ENCODE measurements around the gene MRPL45. TPM values are rescaled to one million over a fixed set of nuclear protein-coding genes. Genes with fewer than 3 reads are reported as not detected.
A peak's percentile ranks its signal among the peaks of the same experiment; 100 is the strongest.

Gene MRPL45
- total and polyA plus RNA-seq, 2 of the 13 experiments (the other 11 are each of a cell fraction or from before 2014, with no cell fraction given) = 89.5 to 157 TPM

DNA sequence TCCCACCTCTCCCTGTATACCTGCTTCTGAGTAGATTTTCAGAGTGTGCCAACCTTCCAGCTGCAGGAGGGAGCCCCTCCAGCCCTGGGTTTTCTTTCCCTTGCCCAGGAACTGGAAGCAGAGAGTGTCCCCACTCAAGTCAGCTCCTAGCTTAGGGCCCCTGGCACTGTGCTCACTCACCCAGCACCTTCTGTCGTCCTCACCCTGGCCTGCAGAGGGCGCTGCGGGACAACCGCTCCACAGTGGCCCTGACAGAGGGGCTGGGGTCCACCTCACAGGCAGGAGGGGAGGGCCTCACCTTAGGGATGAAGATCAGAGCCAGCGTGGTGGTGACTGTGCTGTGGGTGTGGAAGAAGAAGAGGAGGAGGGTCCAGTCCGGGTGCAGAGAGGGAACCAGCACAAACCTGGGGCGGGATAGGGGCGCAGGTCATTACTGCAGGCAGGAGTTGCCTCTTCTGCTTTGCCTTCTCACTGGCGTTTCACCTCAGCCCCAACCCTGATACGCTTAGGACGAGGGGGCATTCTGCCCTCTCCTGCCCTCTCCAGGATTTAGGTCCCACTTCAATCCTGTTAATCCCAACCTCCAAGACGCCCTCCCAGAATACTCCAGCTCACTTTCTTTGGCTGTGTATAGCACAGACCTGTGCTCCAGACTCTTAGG is 36.8 kb downstream of the MRPL45 start (continued):
- TF ChIP-seq RBFOX2 (IDR thresholded peaks at IDR 0.05; ENCODE audit: low read depth, low read length) (no peak), ZNF770 (CRISPR knock-in tag; IDR thresholded peaks at IDR 0.05) (no peak), ZNF891 (CRISPR knock-in tag; IDR thresholded peaks at IDR 0.05) (0 out of 2 replicates have a peak, but pooled peaks have one; percentile 17), ZNF350 (CRISPR knock-in tag; IDR thresholded peaks at IDR 0.05; ENCODE audit: borderline replicate concordance, low read depth) (peak; percentile 53; the same call in 1 of the 2 replicates), ZNF546 (CRISPR knock-in tag; conservative IDR thresholded peaks at IDR 0.05) (no peak), DNMT1 (CRISPR knock-in tag; IDR thresholded peaks at IDR 0.05) (0 out of 2 replicates have a peak, but pooled peaks have one; percentile 75), THAP9 (CRISPR knock-in tag; IDR thresholded peaks at IDR 0.05; ENCODE audit: borderline replicate concordance) (no peak), BRF2 (CRISPR knock-in tag; IDR thresholded peaks at IDR 0.05) (no peak), SALL1 (CRISPR knock-in tag; IDR thresholded peaks at IDR 0.05) (peak; percentile 32; the same call in 1 of the 2 replicates), XRCC5 (optimal IDR thresholded peaks at IDR 0.05; ENCODE audit: low read length) (peak; percentile 82), SKIL (CRISPR knock-in tag; IDR thresholded peaks at IDR 0.05; ENCODE audit: borderline replicate concordance) (no peak), NR3C1 (CRISPR knock-in tag; IDR thresholded peaks at IDR 0.05) (no peak), ZNF263 (CRISPR knock-in tag; IDR thresholded peaks at IDR 0.05) (no peak), ATAD3A (CRISPR knock-in tag; IDR thresholded peaks at IDR 0.05) (no peak), ZNF850 (CRISPR knock-in tag; conservative IDR thresholded peaks at IDR 0.05) (no peak), ELF1 (CRISPR knock-in tag; IDR thresholded peaks at IDR 0.05) (no peak), HMGXB4 (CRISPR knock-in tag; IDR thresholded peaks at IDR 0.05; ENCODE audit: borderline replicate concordance in 1 of 2, low read depth in 1 of 2) (peak in 1 of 2 experiments; percentile 66; a peak in 2 of 4 replicates)
